ENCODE measurements around the gene CYB5R4.

DNA sequence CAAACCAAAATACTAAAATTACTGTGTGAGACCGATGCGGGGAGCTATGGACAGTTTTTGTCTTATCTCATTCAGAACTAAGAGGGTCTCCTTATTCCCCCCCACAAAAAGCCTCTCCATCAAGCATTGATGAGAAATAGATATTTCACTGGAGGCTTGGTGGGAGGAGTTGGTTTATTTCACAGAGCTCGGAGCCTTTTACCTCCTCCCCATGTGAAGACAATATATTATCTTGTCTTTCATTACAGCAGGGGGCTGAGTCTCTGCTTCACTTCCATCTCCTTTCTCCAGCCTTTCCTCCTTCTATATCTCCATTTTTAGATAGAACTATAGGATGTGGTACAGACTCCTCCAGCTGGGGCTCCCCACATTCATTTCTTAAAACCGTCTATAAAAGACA lies 144.2 kb downstream of the CYB5R4 start:
- TF ChIP-seq, protein P1, sequence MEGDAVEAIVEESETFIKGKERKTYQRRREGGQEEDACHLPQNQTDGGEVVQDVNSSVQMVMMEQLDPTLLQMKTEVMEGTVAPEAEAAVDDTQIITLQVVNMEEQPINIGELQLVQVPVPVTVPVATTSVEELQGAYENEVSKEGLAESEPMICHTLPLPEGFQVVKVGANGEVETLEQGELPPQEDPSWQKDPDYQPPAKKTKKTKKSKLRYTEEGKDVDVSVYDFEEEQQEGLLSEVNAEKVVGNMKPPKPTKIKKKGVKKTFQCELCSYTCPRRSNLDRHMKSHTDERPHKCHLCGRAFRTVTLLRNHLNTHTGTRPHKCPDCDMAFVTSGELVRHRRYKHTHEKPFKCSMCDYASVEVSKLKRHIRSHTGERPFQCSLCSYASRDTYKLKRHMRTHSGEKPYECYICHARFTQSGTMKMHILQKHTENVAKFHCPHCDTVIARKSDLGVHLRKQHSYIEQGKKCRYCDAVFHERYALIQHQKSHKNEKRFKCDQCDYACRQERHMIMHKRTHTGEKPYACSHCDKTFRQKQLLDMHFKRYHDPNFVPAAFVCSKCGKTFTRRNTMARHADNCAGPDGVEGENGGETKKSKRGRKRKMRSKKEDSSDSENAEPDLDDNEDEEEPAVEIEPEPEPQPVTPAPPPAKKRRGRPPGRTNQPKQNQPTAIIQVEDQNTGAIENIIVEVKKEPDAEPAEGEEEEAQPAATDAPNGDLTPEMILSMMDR (IDR thresholded peaks at IDR 0.05): no peak
- TF ChIP-seq POLR2AphosphoS5 (IDR thresholded peaks at IDR 0.05) (no peak), POLR2A (IDR thresholded peaks at IDR 0.05) (no peak)

Measured in prostate gland (tissue), 2 donors.